CD4-positive, alpha-beta T cell treated with Interleukin-10 for 1 hour (primary cell): ENCODE results near the gene MAPK8.

Experiments
- DNase-seq: peaks from one replicate; pipeline ENCODE4 v3.0.0-alpha.2; 2020

The MAPK8 gene

DNA sequence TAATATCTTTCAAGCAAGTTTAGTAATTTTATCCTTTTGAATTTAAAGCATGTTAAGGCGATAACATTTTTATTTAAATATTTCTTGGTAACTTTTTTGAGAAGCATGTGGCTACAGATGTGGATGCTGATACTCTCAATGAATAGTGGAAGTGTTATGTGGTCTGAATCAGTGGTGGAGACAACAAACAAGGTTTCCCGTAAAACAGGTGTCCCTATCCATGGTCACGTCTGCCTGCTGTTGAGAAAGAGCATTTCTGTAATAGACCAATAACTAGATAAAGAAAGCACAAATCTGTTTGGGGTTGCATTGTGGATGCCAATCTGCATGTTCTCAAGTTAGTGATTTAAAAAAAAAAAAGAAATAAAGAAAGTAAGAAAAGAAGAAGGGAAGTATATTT, 13.9 kb upstream of the MAPK8 start:
- no peak for DNase-seq

DNA sequence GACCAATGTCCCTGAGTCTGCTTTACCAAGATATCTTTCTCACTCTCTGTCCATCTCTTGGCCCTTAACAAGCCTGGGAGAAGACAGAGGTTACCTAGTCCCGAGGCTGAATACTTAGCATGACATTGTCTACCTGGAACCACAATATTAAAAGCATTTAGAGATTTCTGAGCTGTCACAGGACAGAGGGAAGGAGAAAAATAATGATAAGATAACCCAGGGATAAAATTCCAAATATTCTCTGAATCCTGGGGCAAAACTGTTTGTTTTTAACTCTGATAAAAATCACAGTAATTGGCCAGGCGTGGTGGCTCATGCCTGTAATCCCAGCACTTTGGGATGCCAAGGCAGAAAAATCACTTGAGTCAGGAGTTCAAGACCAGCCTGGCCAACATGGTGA, 12.0 kb upstream of the MAPK8 start:
- no peak for DNase-seq

DNA sequence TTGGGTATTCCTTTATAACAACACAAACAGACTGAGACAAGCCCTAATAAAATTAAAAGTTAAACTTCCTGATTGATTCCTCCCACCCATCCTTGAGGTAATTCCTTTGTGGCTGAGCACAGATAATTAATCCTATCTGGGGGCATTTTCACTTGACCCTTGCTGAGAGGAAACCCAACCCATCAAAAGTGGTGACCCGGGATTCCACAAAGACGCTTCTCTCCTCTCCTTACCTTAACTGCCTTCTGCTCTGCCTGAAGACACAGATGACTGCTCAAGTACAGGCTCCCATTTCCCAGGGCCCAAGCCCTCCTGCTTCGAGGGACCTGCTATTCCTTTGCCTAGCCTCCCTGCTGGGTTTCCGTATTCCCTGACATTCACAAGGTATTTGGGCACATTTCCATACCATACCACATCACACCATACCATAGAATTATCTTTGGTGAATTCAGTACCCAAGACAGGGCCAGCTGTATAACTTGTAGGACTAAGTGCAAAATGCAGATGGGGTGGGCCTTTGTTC, 9.8 kb upstream of the MAPK8 start:
- DNase-seq, result no peak

DNA sequence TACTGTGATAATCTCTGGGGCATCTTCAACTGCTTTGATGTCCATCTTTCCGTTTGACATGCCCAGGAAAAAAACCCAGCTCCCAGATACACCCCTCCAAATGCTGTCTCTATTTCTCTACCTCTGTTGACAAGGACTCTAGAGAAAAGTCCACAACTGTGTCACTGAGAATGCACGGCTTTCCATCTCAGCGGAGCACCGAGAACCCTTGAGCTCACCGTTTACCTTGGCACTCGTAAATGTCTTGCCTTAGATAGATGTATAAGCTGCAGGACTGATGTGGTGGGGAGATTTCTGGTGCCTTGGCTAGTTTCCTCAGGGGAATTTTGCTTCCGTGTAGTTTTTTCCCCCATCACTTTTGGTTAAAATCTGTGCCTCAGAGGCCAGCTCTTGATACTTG, 7.4 kb upstream of the MAPK8 start:
- DNase-seq, result no peak

DNA sequence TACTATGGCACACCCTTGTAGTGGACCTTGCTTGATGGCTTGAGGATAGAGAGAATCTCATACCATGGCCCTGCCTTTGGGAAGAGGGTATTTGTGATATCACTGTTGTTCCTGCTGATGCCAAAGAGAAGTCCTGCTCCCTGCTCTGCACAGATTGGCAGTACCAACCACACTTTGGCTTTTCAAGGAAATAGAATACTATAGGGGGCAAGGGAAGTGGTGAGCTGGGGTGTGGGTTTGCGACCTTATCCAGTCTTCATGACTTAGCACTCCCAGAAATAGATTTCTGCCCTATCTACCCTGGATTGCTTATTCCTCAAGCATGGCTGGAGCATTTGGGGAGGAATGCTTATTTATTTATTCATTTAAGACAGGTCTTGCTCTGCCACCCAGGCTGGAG, 6.8 kb upstream of the MAPK8 start:
- DNase-seq, result no peak

DNA sequence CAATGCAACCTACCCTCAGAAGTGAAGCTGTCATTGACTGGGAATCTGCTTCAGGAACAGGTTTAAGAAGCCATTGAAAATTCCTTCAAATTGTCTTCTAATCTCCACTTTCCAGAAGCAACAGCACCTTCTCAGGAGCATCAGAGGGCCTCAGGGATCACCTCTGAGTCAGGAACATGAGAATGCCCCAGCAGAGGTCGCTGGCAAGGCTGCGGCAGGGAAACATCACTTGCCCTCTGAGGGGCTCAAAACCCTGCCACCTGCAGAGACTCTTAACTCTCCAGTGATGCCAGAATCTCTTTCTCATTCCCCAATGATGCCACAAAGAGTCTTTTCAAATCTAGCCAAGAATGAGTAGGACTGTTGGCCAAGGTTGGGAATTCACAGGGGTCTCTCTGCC, 5.9 kb upstream of the MAPK8 start:
- no peak for DNase-seq

DNA sequence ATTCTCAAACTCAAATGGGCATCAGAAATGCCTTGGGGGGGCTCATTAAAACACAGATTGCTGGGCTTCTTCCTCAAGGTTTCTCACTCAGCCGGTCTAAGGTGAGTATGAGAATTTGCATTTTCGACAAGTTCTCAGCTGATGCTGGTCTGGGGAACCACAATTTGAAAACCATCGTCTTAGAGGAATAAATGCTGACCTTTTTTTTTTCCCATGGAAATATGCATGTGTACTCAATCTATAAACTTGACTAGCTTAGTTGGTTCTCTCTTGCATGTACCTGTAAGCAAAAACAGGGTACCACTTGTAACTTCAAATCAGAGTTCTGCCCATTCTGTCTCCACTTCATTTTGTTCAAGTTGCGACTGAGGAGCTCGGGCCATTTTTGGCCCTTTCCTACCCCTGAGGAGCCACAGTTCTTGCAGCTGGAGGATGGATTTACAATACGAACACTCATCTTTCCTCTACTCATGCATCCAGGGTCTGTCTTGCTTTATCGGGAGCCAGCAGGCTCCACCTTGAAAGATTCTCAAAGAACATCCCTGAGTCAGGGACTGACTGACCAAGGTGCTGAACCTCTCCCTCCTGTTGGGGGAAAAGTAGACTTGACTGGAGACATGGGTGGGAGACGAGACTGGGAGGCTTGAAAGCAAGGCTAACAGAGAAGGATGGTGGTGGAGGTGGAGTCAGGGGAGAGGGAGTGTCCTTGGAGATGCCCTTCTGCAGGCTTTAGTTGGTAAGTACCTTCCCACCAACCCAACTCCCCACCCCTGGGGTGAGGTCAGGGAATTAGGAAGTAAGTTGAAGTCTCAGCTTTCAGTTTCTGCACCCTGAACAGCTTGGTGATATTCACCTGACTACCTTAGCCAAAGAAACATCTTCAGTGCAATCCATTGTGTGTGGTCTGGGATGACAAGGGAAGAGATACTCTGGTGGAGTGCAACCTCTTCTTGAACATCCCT, 3.7 kb upstream of the MAPK8 start:
- no peak for DNase-seq

DNA sequence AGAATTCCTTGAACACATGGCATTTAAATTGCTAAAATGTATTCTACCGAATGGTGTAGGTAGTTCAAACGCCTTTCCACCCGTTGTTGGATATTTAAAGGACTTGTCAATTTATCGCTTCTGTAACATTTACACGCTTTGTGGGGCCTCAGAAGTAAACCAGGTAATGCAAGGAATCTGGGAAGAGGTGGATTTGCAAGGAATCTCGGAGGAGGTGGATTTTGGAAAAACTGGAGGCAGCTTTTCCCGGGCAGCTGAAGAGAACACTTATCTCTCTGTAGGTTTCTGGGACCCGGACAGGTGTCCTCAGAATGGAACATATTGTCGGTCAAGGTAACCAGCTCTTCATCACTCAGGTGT, 592 bp upstream of the MAPK8 start:
- DNase-seq, result no peak

DNA sequence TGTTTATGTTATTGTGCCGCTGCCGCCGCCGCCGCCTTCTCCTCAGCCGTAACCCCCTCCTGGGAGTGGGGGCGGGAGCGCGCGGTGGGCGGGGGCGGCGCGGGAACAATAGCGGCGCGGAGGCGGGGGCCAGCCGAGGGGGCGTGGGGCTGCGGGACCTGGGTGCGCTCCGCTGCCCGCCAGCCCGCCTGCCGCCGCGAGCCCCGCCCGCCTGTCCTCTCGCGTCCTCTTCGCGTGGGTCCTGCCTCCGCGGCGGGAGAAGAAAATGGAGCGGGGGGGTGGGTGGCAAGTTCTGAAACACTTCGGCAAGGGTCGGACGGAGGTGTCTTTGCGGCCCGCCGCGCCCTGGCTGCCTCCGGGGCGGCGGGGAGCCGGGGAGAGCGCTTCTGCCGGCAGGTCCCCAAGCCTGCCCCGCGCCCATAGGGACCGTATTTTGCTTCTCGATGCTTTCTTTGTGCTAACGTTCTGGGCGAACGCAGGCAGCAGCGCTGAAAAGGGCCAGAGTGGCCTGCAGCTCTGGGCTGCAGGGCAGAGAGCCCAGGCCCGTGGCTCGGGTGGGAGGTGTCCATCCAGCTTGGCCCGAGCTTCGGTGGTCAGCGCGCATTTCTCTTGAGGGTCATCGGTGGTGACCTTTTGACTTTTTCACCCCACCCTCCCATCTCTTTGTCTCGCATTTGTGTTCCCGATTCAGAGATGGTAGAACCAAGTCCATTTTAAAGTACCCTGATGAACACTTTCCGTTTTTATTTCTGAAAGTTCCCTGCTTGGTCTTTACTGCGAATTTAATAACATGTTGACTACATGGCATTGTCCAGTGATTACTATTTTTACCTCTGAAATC, 613 bp downstream of the MAPK8 start:
- DNase-seq, result peak; percentile 80

DNA sequence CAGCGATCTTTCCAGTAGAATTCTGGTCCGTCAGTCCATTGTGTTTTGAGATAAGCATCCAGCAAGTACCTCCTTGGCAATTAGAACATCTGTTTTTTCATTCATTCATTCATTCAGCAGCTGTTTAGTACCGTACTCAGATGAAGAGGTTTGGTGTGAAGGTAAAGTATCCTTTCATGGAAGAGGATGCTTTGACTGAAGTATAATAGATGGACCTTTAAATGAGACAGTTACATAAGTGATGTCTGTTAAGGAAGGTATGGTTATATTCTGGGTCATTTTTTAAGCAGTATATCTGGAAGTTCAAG, 1.2 kb downstream of the MAPK8 start:
- DNase-seq, result no peak

DNA sequence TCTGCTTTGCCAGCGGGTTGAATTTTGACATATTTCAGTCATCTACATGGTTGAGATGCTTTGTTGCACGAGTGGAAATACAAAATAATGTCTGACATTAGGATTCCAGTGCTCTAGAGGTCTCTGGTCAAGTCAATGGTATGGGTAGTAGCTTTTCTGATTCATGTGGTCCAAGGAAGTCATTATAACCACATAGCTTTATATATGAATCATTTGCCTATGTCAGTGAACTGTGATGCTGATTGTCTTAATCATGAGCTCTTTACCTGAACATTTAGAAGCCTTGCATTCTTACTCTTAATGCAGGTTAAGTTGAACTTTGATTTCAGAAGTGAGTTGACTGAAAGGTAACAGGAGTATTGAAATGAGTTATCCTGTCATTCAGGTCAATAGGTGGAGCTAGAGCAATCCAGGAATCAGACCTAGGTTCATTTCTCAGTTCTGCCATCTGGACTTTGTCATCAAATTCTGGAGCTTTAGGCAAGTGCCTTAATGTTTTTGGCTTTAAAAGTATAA, 3.3 kb downstream of the MAPK8 start:
- no peak for DNase-seq

DNA sequence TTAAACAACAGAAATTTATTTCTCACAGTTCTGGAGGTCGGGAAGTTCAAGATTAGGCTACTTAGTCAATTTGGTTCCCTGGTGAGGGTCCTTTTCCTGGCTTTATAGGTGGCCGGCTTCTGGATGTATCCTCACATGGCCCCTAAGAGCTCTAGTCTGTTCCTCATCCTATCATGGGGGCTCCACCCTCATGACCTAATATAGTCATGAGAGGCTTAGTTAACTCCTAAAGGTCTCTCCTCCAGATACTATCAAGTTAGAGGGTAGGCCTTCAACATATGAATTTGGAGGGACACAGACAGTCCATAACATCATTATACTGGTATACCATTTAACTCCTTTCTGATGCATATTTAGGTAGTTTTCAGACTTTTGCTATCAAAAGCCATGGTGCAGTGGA, 7.6 kb downstream of the MAPK8 start:
- DNase-seq, result no peak

DNA sequence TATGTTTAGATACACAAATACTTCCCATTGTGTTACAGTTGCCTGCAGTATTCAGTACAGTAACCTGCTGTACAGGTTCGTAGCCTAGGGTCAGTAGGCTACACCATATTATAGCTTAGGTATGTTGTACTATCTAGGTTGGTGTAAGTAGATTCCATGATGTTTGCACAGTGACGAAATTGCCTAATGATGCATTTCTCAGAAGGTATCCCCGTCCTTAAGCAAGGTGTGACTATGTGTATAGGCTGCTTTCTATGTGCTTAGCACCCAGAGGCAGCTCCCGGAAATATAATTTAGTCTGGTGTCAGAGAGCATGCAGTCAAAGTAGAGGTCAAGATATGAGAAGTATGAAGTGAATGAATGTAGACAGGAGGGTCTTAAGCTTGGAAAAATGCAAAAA, 9.8 kb downstream of the MAPK8 start:
- DNase-seq, result no peak

DNA sequence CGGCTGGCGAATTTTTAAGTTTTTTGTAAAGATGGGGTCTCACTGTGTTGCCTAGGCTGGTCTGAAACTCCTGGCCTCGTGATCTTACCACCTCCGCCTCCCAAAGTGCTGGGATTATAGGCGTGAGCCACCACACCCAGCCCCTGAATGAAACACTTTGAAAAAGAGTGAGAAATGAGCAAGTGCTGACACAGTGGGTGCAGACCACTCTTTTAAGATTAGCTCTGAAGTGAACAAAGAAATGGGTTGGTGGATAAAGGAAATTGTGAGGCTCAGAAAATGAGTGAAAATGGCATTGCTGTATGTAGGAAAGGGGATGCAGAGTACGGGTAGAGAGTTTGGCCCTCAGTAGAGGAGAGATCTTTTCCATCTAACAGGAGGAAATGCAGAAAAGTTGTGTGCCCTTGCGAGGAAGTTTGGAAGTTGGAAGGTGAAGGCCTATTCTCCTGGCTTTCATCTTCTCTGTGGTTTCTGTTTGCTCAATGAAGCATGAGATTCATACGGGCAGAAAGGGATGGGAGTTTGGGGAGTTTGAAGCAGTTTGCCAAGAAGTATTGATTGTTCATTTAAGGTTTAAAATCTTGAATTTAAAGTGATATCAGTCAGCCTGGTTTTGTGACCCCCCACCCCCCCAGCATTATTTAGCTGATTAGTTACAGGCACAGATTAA, 11.0 kb downstream of the MAPK8 start:
- DNase-seq, result no peak

DNA sequence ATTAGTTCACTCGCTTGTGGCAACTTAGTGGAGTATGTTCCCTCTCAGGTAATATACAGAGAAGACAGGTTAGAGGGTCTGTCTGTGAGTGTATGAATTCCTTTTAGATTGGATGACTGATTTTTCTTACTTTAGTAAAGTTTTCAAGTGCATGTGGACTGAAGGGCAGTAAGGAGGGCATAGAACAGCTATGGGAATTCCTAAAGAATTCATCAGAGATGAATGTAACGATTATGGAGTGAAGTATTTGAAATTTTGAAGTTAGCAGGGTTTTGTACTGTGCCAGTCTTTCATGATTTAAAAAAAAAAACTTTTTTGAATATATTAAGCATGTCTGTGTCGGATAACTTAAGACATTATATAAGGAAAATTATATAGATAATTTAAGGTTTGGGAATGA, 15.5 kb downstream of the MAPK8 start:
- no peak for DNase-seq

DNA sequence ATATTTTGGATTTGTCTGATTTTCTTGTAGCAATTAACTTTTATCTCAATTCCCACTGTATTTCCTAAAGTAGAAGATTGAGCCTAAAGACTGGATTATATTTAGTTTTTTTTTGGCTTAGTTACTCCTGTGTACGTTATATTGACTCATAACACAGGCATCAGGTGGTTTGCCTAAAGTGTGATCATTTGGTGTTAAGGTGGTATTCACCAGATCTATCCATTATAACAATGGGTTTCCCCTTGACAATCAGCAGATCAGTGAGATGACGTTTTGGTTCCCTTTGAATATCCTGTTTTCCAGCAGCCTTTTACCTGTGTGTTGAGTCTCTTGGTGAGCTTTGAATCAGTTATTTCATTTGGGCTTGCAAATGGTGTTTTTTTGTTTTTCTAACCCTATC, 18.1 kb downstream of the MAPK8 start:
- no peak for DNase-seq

DNA sequence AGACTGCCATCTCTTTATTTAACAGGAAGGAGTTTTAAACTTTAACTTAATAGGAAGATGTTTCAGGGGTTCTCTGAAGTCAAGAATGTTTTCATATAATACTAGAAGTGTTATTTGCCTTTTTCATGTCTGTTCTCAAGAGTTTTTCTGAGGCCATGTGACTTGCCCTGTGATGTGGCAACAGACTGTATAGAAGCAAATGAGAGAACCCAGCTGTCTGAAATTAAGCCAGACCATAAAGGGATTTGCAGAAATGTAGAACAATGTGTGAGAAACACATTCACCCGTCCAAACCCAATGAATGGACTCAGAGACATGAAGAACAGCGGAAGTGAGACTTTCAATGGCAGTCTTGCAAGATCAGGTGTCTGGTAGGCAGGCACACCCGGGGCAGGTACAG, 23.8 kb downstream of the MAPK8 start:
- no peak for DNase-seq

DNA sequence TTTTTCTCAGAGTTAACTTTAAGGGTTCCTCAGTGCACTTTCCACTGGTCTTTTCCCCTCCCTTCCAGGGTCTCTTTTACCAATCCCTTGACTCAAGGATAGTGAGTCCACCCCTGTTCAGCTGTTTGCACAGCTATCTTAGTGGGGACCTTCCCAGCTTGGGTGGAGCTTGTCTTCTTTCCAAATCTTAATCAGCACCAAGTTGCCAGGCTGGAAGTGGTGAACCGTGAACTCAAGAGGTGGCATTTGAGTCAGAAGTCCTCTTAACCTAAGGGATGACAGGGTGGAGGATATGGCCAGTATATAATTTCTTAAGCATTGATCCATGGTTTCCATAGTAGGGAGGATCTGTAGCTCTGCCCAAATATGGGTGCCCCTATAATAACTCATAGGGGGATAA, 25.0 kb downstream of the MAPK8 start:
- DNase-seq, result no peak

DNA sequence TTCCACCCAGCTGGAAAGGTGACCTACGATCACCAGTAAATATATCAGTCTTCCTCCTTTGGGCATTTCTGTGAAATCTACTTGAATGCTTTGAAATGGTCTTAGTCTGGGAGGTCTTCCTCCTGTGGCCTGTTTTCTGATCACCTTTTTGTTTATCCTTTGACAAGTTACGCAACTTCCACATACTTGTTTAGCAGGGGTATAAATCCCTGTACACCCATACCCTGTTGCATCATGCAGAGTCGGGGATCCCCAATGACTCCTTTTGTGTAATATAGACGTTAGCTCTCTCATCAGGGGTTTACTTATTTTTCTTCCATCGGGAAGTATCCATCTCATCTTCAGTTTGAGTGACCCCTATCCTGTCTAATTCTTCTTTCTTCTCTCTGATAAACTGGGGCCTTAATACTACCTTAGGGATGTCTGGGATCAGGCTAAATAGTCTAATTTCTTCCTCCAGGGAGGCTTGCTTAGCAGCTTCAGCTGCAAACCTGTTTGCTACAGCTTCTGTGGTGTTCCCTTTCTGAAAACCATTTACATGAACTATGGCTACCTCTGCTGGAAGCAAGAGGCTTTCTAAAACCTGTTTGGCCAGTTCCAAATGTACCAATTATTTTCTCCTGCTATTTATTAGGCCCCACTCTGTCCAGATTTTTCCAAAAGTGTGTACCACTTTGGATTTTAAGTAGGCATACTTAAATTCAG, 25.8 kb downstream of the MAPK8 start:
- DNase-seq, result no peak

DNA sequence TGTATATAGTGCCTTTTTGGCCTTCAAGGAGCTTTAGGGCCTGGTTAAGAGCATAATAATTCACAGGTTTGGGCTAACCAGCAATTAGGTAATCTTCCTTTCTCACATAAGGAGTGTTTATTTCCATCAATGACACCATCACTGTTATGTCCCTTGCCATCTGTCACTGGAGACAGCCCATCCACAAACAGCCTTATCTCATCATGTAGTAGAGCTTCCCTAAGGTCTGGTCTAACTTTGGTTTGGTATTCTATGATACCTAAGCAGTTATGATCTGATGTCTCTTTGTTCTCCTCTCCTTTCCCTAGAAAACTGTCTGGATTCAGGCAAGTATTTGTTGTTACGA, 26.4 kb downstream of the MAPK8 start:
- DNase-seq, result no peak

DNA sequence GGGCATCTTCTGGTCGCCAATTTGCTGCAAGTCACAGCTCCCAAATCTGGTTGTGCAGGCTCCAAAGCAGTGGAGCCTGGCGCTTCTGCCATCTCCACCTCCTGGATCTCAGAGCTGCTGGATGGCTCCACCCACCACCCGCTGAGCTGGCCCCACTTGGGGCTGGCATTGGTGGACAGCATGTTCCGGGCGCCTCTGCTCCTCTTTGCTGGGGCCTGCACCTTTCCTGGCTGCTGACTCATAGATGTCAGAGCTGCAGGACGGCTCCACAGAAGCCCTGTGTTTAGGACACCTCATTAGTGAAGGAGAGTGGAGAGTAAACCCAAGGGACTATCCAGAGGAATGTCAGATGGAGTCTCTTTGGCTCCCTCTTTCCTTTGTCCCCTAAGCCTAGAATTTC, 27.4 kb downstream of the MAPK8 start:
- no peak for DNase-seq

DNA sequence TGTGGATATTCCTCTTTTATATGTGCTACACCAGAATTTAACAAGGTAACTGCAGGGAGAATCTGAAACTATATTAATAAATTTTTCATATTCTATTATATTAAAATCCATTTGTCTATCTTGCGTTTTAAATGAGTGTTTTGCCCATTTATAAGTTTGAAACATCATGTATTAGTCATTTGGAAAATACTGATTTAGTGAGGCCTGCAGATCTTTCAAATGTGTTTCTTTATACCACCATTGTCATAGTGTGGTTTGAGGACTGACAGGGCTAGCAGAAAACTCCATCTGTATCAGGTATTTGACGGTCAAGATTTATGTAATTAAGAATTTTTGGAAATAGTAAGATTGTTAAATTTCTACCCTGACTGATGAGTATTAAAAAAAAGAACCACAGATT, 29.3 kb downstream of the MAPK8 start:
- no peak for DNase-seq
